ENCODE results near the gene DSN1.

- TF ChIP-seq CTCF (IDR thresholded peaks at IDR 0.05; ENCODE audit: low read depth, low read length, poor library complexity, severe bottlenecking) (no peak), EZH2phosphoT487 (IDR thresholded peaks at IDR 0.05; ENCODE audit: borderline replicate concordance, low read length) (no peak)
These were observed 44.6 kb downstream of the DSN1 start for GRCh38 chr20:36728986-36729385.

Data from DOHH2 (cell line).